ENCODE measurements around the gene MVD. TPM values are rescaled to one million over a fixed set of nuclear protein-coding genes. Genes with fewer than 3 reads are reported as not detected.
"Not testable (repeated sequence)": the region's sequence is repeated elsewhere in the genome, so short reads cannot be mapped to it uniquely, and the experiment has no call there.

MVD gene
- total RNA-seq, 1 donor from 2014 or later = 14.1 TPM

DNA sequence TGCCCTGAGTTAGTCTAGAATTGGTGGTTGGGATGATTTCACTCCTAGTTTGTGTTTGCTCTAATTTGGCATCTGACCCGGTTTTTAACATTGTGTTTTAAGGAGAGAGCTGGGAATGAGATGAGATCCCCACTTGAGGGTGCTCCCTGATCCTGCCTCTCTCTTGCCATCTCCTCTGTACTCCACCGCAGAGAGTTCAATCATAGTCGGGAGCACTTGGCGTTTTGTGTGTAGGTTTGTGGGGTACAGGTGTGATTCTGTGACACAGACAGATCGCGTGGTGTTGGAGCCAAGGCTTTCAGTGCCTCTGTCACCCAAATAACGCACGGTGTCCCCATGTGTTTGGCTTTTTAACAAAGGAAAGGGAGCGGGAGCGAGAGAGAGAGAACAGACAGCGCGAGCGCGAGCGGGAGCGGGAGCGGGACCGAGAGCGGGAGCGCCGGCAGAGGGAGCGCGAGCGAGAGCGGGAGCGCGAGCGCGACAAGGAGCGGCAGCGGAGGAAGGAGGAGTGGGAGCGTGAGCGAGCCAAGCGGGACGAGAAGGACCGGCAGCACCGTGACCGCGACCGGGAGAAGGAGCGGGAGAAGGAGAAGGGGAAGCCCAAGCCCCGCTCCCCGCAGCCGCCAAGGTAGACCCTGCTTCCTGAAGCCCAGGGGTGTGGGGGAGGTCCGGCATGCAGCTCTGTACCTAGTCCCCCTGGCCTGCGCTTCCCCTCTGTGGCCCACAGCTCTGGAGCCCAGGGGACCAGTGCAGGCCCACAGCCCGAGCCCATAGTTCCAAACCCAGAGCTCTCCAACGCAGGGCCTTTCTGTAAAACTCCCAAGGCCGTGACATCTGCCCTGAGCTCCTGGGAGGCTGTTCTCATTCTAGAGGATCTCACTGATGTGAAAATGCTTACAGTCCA is 51.7 kb downstream of the MVD start:
- Histone ChIP-seq H3K27ac (ENCODE audit: low read depth, low read length) (no peak overlapping the region), H3K36me3 (ENCODE audit: control insufficient read depth in 3 of 3, insufficient read depth in 3 of 3, low read length in 3 of 3) (peaks cover 32 to 37% (median 37%) of the 10 kb centered on the region in 3 donors), H3K4me1 (ENCODE audit: control insufficient read depth in 3 of 3, insufficient read depth in 3 of 3, low read length in 3 of 3) (peaks cover 0 to 6% (median 2%) of the 10 kb centered on the region in 3 donors)

GRCh38 chr16:88610080-88610479 is 52.8 kb downstream of the MVD start:
- peaks cover 39 to 45% (median 40%) of the 10 kb centered on the region in 3 donors for H3K36me3 ChIP-seq (ENCODE audit: control insufficient read depth in 3 of 3, insufficient read depth in 3 of 3, low read length in 3 of 3)
- H3K27me3 ChIP-seq (ENCODE audit: control insufficient read depth in 3 of 3, insufficient read depth in 3 of 3, low read length in 3 of 3) = no peaks in the 10 kb centered on the region
- no peak overlapping the region for H3K4me3 ChIP-seq (ENCODE audit: low read length in 3 of 3)
- H3K27ac ChIP-seq (ENCODE audit: low read depth, low read length) = no peak overlapping the region
- H3K4me1 ChIP-seq (ENCODE audit: control insufficient read depth in 3 of 3, insufficient read depth in 3 of 3, low read length in 3 of 3) = peaks cover 0 to 6% (median 0%) of the 10 kb centered on the region in 3 donors
- no peaks in the 10 kb centered on the region for H3K9me3 ChIP-seq (ENCODE audit: control insufficient read depth in 3 of 3, low read length in 3 of 3)
- H3K9ac ChIP-seq (ENCODE audit: low read depth in 1 of 3, low read length in 3 of 3) = no peak overlapping the region

More for the DNA sequence above, 51.7 kb downstream of the MVD start:
- Histone ChIP-seq H3K4me3 (ENCODE audit: low read length in 3 of 3) (no peak overlapping the region), H3K9ac (ENCODE audit: low read depth in 1 of 3, low read length in 3 of 3) (no peak overlapping the region), H3K27me3 (ENCODE audit: control insufficient read depth in 3 of 3, insufficient read depth in 3 of 3, low read length in 3 of 3) (no peaks in the 10 kb centered on the region), H3K9me3 (ENCODE audit: control insufficient read depth in 3 of 3, low read length in 3 of 3) (no peaks in the 10 kb centered on the region)

DNA sequence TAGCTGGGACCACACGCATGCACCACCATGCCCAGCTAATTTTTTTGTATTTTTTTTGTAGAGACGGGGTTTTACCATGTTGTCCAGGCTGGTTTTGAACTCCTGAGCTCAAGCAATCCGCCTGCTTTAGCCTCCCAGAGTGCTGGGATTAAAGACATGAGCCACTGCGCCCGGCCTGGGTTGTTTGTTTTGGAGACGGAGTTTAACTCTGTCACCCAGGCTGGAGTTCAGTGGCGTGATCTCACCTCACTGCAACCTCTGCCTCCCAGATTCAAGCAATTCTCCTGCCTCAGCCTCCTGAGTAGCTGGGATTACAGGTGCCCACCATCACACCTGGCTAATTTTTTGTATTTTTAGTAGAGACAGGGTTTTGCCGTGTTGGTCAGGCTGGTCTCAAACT is 53.5 kb downstream of the MVD start:
- not testable (repeated sequence) for H3K27ac ChIP-seq (ENCODE audit: low read depth, low read length); H3K27me3 ChIP-seq (ENCODE audit: control insufficient read depth in 3 of 3, insufficient read depth in 3 of 3, low read length in 3 of 3); H3K9me3 ChIP-seq (ENCODE audit: control insufficient read depth in 3 of 3, low read length in 3 of 3); H3K4me3 ChIP-seq (ENCODE audit: low read length in 3 of 3); H3K4me1 ChIP-seq (ENCODE audit: control insufficient read depth in 3 of 3, insufficient read depth in 3 of 3, low read length in 3 of 3); H3K9ac ChIP-seq (ENCODE audit: low read depth in 1 of 3, low read length in 3 of 3)
- peaks cover 39 to 45% (median 44%) of the 10 kb centered on the region in 3 donors for H3K36me3 ChIP-seq (ENCODE audit: control insufficient read depth in 3 of 3, insufficient read depth in 3 of 3, low read length in 3 of 3)

DNA sequence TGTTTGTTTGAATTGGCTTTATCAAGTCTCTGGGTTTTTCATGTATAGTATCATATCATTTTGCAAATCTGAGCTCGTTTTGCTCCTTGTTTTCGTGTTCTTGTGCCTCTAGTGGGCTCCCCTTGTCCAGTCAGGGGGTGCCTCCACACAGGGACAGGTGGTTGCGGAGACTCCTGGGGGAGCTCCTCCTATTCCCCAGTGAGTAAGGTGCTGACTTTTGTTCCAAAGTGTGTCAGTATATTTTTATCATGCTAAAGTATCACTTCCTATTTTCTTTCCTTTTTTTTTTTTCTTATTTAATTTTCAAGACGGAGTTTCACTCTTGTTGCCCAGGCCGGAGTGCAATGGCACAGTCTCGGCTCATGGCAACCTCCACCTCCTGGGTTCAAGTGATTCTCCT is 54.8 kb downstream of the MVD start:
- Histone ChIP-seq H3K36me3 (ENCODE audit: control insufficient read depth in 3 of 3, insufficient read depth in 3 of 3, low read length in 3 of 3) (peaks cover 39 to 42% (median 40%) of the 10 kb centered on the region in 3 donors), H3K27ac (ENCODE audit: low read depth, low read length) (no peak overlapping the region), H3K9ac (ENCODE audit: low read depth in 1 of 3, low read length in 3 of 3) (no peak overlapping the region), H3K9me3 (ENCODE audit: control insufficient read depth in 3 of 3, low read length in 3 of 3) (no peaks in the 10 kb centered on the region), H3K27me3 (ENCODE audit: control insufficient read depth in 3 of 3, insufficient read depth in 3 of 3, low read length in 3 of 3) (no peaks in the 10 kb centered on the region), H3K4me3 (ENCODE audit: low read length in 3 of 3) (no peak overlapping the region), H3K4me1 (ENCODE audit: control insufficient read depth in 3 of 3, insufficient read depth in 3 of 3, low read length in 3 of 3) (no peaks in the 10 kb centered on the region)

DNA sequence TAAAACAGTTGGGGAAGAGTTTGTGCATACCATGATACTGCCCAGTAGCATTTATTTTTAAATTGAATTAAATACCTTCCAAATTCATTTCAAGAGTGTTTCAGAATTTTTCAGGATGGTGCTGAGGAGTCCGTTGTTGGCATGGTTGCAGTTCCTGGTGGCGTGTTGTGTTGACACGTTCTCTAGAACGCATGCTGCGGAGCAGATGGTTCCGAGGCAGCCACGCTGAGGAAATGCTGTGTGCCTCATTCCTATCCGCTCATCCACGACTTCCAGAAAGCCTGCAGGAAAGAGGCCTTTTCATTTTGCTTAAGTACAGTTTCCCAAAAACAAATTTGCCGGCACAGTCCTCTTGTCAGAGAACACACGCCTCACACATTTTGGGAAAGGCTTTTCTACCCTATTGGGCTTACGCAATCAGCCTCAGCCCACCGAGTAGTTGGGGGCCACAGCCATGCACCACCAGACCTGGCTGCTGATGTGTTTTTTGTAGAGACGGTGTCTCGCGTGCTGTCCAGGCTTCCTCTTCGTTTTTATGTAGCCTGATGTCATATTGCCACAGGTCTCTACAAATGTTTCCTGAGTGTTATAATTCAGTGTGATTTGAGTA is 56.6 kb downstream of the MVD start:
- H3K36me3 ChIP-seq (ENCODE audit: control insufficient read depth in 3 of 3, insufficient read depth in 3 of 3, low read length in 3 of 3) = peaks cover 41 to 48% (median 42%) of the 10 kb centered on the region in 3 donors
- no peaks in the 10 kb centered on the region for H3K4me1 ChIP-seq (ENCODE audit: control insufficient read depth in 3 of 3, insufficient read depth in 3 of 3, low read length in 3 of 3)
- no peak overlapping the region for H3K9ac ChIP-seq (ENCODE audit: low read depth in 1 of 3, low read length in 3 of 3)
- H3K9me3 ChIP-seq (ENCODE audit: control insufficient read depth in 3 of 3, low read length in 3 of 3) = no peaks in the 10 kb centered on the region
- H3K4me3 ChIP-seq (ENCODE audit: low read length in 3 of 3) = no peak overlapping the region
- H3K27me3 ChIP-seq (ENCODE audit: control insufficient read depth in 3 of 3, insufficient read depth in 3 of 3, low read length in 3 of 3) = no peaks in the 10 kb centered on the region
- H3K27ac ChIP-seq (ENCODE audit: low read depth, low read length) = no peak overlapping the region

DNA sequence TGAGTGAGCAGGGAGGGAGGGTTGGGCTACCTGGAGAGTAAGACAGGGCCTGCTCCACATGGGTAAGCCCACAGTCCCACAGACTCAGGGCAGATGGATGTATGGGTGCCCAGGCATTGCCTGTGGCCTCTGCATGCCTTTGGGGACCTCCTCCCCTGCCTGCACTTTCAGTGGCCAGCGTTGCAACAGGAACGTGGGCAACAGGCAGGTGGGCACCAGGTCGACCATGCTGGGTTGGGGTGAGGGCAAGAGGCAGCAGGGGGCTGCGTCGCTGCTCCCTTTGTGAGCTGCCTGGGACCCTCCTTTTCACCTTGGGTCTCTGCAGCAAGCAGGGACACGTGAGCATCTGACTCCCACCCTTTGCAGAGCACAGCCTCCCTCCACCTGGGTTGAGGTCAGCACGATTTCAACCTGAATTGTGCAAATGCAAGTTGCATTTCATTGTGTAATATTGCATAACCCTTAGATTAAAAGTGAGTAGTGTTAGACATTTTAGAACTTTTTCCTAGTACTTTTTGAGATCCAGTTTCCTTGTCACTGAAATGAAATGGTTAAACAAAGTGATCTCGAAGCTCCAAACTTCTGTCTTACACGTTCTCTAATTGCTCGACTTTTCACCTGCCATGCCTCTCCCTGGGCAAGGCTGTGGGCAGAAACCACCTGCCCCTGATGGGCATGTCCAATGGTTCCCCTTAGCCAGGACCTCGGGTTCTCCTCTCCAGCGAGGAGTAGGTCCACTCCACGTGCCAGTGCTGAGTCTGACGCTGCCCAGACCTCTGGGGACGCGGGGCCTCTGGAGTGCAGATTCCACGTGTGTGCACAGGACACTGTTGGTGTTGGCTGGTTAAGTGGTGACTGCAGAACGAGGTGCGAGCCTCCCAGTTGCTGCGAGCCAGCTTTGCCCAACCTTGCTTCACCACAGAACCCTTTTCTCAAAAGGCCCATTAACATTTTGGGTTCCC is 57.4 kb downstream of the MVD start:
- no peaks in the 10 kb centered on the region for H3K9me3 ChIP-seq (ENCODE audit: control insufficient read depth in 3 of 3, low read length in 3 of 3)
- H3K36me3 ChIP-seq (ENCODE audit: control insufficient read depth in 3 of 3, insufficient read depth in 3 of 3, low read length in 3 of 3) = peaks cover 39 to 51% (median 42%) of the 10 kb centered on the region in 3 donors
- no peak overlapping the region for H3K9ac ChIP-seq (ENCODE audit: low read depth in 1 of 3, low read length in 3 of 3)
- no peak overlapping the region for H3K4me3 ChIP-seq (ENCODE audit: low read length in 3 of 3)
- no peaks in the 10 kb centered on the region for H3K27me3 ChIP-seq (ENCODE audit: control insufficient read depth in 3 of 3, insufficient read depth in 3 of 3, low read length in 3 of 3)
- no peaks in the 10 kb centered on the region for H3K4me1 ChIP-seq (ENCODE audit: control insufficient read depth in 3 of 3, insufficient read depth in 3 of 3, low read length in 3 of 3)
- H3K27ac ChIP-seq (ENCODE audit: low read depth, low read length) = no peak overlapping the region

- no peak overlapping the region for H3K4me3 ChIP-seq (ENCODE audit: low read length in 3 of 3)
- H3K4me1 ChIP-seq (ENCODE audit: control insufficient read depth in 3 of 3, insufficient read depth in 3 of 3, low read length in 3 of 3) = peaks cover 4 to 16% (median 8%) of the 10 kb centered on the region in 3 donors
- peaks cover 50 to 54% (median 54%) of the 10 kb centered on the region in 3 donors for H3K36me3 ChIP-seq (ENCODE audit: control insufficient read depth in 3 of 3, insufficient read depth in 3 of 3, low read length in 3 of 3)
- H3K27me3 ChIP-seq (ENCODE audit: control insufficient read depth in 3 of 3, insufficient read depth in 3 of 3, low read length in 3 of 3) = no peaks in the 10 kb centered on the region
- H3K9ac ChIP-seq (ENCODE audit: low read depth in 1 of 3, low read length in 3 of 3) = no peak overlapping the region
- no peak overlapping the region for H3K27ac ChIP-seq (ENCODE audit: low read depth, low read length)
- H3K9me3 ChIP-seq (ENCODE audit: control insufficient read depth in 3 of 3, low read length in 3 of 3) = no peaks in the 10 kb centered on the region
These were observed 60.8 kb downstream of the MVD start for GRCh38 chr16:88602091-88602490.

Other genes starting within 250 kb of the MVD start
- 0.52 TPM for gene ZFPM1, start 209.8 kb downstream of the MVD start, total RNA-seq
- 14.6 TPM for gene ZC3H18, start 92.7 kb downstream of the MVD start, total RNA-seq
- gene IL17C, start 24.5 kb downstream of the MVD start, total RNA-seq = not detected
- 90.8 TPM for gene CYBA, start 12.0 kb downstream of the MVD start, total RNA-seq
- 8.4 TPM for gene SNAI3, start 23.4 kb upstream of the MVD start, total RNA-seq
- 12.0 TPM for gene RNF166, start 43.3 kb upstream of the MVD start, total RNA-seq
- gene CTU2, start 43.4 kb upstream of the MVD start, total RNA-seq = 10.4 TPM
- 45.9 TPM for gene PIEZO1, start 122.1 kb upstream of the MVD start, total RNA-seq
- gene CDT1, start 140.7 kb upstream of the MVD start, total RNA-seq = 6.3 TPM
- gene APRT, start 148.8 kb upstream of the MVD start, total RNA-seq = 41.8 TPM
- gene GALNS, start 193.9 kb upstream of the MVD start, total RNA-seq = 9.9 TPM
- gene TRAPPC2L, start 194.0 kb upstream of the MVD start, total RNA-seq = 29.2 TPM
- gene PABPN1L, start 203.6 kb upstream of the MVD start, total RNA-seq = not detected